Spleen (tissue), 7 donors: ENCODE measurements around the gene HNRNPA3.

Experiments used
- CTCF ChIP-seq, 11 experiments: fragments of 200-600 bp in 7 of 11; fragments of 450-650 bp in 4 of 11; sonication (generic) in 4 of 11; IDR thresholded peaks in 8 of 11; conservative IDR thresholded peaks in 3 of 11; 1 replicate in 7 of 11; 2 replicates in 4 of 11; pipeline versions ENCODE4 v1.4.0 to v1.8.0; 2016 to 2021; ENCODE audit warnings: antibody characterized with exemption in 11 of 11, inconsistent platforms in 4 of 11, mild to moderate bottlenecking in 1 of 11
- POLR2A ChIP-seq, 3 donors: fragments of 450-650 bp; IDR thresholded peaks; one replicate each; pipeline ENCODE4 v1.5.1; 2017; ENCODE audit warnings: antibody characterized with exemption in 3 of 3, mild to moderate bottlenecking in 1 of 3
- donor health status: DM: no; HTN: no; CAD: no; lungs with moderate emphysema.
- donor health status: DM: no; HTN: no; CAD: no.
- donor health status: DM: no; HTN: no; CAD: no.

DNA sequence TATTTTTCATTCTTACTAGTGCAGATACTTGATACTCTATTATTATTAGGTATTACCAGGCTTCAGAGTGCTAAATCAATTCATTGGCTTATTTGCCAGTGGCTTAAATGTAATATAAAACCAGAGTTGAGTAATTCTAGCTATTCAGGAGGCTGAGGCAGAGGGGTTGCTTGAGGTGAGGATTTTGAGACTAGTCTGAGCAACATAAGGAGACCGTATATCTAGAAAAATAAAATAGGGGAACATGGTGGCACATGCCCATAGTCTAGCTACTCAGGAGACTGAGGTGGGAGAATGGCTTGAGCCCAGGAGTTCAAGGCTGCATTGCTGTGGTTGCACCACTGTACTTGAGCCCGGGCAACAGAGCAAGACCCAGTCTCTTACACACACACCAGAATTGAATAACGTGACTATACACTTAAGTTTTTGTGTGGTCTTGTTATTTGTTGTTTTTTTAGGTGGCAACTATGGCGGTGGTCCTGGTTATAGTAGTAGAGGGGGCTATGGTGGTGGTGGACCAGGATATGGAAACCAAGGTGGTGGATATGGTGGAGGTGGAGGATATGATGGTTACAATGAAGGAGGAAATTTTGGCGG is 4.8 kb downstream of the HNRNPA3 start:
- TF ChIP-seq CTCF (IDR thresholded peaks at IDR 0.05 in 8 of 11, conservative IDR thresholded peaks at IDR 0.05 in 3 of 11) (no peak), POLR2A (IDR thresholded peaks at IDR 0.05) (no peak)
